Fibroblast of lung (primary cell): ENCODE measurements around the gene FTL.

Experiments
- CTCF ChIP-seq, 2 donors: IDR thresholded peaks in 1 of 2; conservative IDR thresholded peaks in 1 of 2; 1 replicate in 1 of 2; 2 replicates in 1 of 2; pipeline ENCODE4 v1.5.1; 2011 to 2012; ENCODE audit warnings: low read length in 2 of 2, control low read depth in 1 of 2, inconsistent platforms in 1 of 2, low read depth in 1 of 2, mild to moderate bottlenecking in 1 of 2
- EZH2 ChIP-seq: IDR thresholded peaks from 2 replicates; pipeline ENCODE4 v1.5.1; 2012; ENCODE audit warnings: low read length, control low read depth, mild to moderate bottlenecking; ENCODE audit errors: missing control alignments

GRCh38 chr19:48967346-48968178 lies 2.5 kb downstream of the FTL start:
- TF ChIP-seq CTCF (conservative IDR thresholded peaks at IDR 0.05 in 1 of 2, IDR thresholded peaks at IDR 0.05 in 1 of 2; ENCODE audit: low read depth in 1 of 2, low read length in 2 of 2) = no peak
- TF ChIP-seq EZH2 = no peak
